ENCODE data around the gene CCDC127.
"Not testable (repeated sequence)": the region's sequence is repeated elsewhere in the genome, so short reads cannot be mapped to it uniquely, and the experiment has no call there.

GRCh38 chr5:233426-233825 lies 15.5 kb upstream of the CCDC127 start:
- TF ChIP-seq, protein P1, sequence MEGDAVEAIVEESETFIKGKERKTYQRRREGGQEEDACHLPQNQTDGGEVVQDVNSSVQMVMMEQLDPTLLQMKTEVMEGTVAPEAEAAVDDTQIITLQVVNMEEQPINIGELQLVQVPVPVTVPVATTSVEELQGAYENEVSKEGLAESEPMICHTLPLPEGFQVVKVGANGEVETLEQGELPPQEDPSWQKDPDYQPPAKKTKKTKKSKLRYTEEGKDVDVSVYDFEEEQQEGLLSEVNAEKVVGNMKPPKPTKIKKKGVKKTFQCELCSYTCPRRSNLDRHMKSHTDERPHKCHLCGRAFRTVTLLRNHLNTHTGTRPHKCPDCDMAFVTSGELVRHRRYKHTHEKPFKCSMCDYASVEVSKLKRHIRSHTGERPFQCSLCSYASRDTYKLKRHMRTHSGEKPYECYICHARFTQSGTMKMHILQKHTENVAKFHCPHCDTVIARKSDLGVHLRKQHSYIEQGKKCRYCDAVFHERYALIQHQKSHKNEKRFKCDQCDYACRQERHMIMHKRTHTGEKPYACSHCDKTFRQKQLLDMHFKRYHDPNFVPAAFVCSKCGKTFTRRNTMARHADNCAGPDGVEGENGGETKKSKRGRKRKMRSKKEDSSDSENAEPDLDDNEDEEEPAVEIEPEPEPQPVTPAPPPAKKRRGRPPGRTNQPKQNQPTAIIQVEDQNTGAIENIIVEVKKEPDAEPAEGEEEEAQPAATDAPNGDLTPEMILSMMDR (IDR thresholded peaks at IDR 0.05): not testable (repeated sequence)
- not testable (repeated sequence) for TF ChIP-seq POLR2A (IDR thresholded peaks at IDR 0.05)
